ENCODE data around the gene TRPV4.

GRCh38 chr12:109827080-109827479 is 6.1 kb downstream of the TRPV4 start:
- TF ChIP-seq CTCF (IDR thresholded peaks at IDR 0.05) = no peak
- no peak for TF ChIP-seq POLR2A (IDR thresholded peaks at IDR 0.05)

Measured in body of pancreas (tissue), 4 donors.